GM12801 (cell line): ENCODE measurements around the gene AVPI1.

Experiments used
- TF ChIP-seq, protein P1 (sequence below): IDR thresholded peaks from one replicate; pipeline ENCODE4 v1.5.1; 2011; ENCODE audit warnings: control low read depth; ENCODE audit not compliant: insufficient read length; ENCODE audit errors: extremely low read depth

AVPI1 gene

DNA sequence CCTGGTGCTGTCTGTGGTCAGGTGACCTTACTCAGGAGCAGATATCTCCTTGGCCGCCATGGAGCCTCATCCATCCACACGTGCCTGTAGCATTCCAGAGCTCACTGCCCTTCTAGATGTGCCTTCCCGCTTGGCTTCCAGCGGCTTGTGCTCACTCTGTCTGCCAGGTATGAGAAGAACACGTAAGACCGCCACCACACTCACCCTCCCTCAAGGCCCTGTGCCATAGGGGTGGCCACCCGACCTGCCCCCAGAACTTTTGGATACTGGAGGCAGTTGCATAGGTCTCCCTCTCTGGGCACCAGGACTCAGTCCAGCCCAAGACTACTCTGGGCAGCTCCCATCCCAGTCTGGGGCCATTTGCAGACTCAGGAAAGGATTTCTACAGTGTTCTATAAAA, 30.6 kb upstream of the AVPI1 start:
- TF ChIP-seq, protein P1, sequence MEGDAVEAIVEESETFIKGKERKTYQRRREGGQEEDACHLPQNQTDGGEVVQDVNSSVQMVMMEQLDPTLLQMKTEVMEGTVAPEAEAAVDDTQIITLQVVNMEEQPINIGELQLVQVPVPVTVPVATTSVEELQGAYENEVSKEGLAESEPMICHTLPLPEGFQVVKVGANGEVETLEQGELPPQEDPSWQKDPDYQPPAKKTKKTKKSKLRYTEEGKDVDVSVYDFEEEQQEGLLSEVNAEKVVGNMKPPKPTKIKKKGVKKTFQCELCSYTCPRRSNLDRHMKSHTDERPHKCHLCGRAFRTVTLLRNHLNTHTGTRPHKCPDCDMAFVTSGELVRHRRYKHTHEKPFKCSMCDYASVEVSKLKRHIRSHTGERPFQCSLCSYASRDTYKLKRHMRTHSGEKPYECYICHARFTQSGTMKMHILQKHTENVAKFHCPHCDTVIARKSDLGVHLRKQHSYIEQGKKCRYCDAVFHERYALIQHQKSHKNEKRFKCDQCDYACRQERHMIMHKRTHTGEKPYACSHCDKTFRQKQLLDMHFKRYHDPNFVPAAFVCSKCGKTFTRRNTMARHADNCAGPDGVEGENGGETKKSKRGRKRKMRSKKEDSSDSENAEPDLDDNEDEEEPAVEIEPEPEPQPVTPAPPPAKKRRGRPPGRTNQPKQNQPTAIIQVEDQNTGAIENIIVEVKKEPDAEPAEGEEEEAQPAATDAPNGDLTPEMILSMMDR, result no peak

DNA sequence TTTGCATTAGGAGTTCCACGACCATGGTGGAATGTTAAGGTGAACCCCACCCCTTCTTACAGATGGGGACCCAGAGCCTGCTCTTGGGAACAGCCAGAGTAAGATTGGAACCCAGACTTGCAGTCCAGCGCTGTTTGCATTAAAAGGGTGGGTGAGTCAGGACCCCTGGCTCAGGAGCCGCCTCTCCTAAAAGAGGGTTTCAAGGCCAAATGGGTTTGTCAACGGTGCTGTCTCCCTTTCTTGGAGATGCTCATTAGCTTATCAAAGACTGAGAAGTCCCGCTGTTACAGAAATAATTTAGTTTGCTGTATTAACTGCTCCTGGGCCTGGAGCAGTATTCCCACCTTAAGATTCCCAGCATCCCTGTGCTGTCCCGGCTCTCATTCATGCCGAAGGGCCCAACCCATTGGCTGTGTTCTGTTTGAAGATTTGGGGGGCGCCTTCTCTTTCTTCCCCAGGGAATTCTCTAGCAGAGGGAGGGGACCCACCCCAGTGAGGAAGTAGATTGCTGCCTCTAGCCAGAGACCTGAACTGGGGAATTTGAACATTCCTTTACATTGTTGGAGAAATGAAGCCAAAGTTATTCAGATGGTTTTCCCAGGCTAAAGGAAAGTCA, 28.3 kb upstream of the AVPI1 start:
- TF ChIP-seq, protein P1, result no peak

DNA sequence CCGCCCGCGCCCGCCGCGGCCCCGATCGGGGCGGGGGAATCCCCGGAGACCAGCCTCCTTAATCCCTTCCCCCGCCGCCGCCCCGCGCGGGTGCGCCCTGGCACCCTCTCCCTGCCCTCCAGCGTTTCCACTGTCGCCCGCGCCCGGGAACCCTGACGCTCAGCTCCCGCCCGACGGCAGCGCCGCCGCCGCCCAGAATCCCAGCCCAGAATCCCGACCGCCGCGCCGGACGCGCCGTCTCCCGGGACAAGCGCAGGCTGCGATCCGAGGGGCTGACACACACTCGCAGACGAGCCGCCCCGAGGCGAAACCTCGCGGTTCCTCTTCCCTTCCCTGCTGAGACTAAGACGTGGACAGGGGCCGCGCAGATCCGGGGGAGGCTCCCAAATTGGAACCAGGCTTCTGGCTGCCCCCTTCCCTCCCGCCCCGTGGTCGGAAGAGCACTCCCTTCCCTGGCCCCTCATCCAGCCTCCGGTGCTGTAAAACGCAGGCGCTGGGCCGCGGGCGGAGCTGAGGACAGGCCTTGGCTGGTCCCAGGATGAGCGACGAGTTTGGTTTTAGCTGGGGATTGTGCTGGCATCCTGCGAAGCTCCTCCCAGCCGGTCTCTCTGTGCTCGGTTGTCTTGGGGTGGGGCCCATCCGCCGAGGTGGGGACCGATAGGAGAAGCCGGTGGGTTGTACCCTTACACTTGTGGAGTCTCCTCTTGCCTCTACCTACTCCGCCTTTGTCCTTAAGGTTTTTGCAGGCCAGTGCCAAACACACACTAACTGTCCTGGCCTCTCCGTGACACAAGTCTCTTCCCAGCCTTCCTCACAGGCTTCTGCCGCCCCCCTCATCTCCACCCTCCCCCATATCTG, 27.6 kb upstream of the AVPI1 start:
- TF ChIP-seq, protein P1, result no peak

DNA sequence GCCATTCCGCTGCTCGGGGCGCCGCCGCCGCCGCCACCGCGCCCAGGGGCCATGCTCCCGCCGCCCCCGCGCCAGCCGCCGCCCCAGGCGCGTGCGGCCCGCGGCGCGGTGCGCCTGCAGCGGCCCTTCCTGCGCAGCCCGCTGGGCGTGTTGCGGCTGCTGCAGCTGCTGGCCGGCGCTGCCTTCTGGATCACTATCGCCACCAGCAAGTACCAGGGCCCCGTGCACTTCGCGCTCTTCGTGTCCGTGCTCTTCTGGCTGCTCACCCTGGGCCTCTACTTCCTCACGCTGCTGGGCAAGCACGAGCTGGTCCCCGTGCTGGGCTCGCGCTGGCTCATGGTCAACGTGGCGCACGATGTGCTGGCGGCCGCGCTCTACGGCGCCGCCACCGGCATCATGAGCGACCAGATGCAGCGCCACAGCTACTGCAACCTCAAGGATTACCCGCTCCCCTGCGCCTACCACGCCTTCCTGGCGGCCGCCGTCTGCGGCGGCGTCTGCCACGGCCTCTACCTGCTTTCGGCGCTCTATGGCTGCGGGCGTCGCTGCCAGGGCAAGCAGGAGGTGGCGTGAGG, 26.9 kb upstream of the AVPI1 start:
- TF ChIP-seq, protein P1, result no peak

DNA sequence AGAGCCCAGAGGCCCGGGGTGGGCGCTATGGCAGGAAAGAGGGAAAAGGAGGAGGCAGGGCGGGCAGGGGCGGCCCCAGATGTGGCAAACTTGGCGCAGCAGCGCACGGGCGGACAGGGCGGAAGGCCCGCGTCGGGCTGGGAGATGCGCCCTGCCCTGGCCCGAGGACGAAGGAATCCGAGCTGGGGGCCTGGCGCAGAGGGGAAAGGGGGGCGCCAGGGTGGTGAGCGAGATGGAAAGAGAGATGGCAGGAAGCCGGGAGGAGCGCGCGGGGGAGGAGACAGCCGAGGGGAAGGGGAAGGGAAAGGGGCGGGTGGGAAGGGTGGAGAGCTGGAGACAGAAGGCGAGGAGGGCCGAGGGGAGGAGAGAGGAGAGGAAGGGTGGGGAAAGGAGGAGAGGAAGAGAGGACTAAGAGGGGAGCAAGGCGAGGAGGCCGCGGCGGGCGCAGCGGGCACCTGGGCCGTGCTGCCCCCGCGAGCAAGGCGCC, 26.3 kb upstream of the AVPI1 start, which contains the start of gene MARVELD1:
Gene MARVELD1 (plus strand): TSS at position 392 of the 487 bp plus-strand sequence. CDS start 147 bp downstream, outside the sequence.
- TF ChIP-seq, protein P1, result no peak

DNA sequence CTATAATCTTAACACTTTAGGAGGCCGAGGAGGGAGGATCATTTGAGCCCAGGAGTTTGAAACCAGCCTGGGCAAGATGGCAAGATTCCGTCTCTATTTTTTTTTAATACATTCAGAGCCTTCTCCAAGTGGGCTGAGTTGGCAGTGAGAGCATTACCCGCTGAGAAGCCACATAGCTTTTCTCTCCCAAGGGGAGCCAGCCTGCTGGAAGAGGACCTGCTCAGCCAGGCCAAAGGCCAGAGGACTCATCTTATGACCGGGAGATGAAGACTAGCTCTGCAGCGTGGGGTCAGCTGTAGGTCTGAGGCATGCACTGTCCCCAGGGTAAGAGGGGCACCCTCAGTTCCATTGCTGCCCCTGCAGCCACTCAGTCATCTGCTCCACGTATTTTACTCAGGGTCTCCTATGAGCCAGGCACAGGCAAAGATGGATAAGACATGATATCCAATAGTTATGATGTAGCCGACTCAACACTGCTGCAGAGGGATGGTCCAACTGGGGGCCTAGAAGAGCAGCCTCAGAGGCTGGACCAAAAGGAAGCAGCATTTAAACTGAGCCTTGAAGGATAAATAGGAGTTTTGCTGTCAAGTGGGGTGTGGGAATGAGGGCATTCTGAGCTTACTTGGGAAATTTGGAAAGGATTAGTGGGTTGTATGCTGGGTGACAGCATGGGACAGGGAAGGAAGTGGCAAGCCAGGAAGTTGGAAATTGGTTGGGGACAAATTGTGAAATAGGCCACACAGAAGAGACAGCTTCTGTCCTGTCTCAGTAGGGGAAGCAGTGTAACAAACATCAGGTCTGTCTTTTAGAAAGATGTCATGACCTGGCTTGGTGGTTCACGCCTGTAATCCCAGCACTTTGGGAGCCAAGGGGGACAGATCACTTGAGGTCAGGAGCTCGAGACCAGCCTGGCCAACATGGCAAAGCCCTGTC, 24.9 kb upstream of the AVPI1 start:
- TF ChIP-seq, protein P1, result no peak
